NCI-H460 (cell line): ENCODE data around the gene RNF187. TPM values are rescaled to one million over a fixed set of nuclear protein-coding genes. Genes with fewer than 3 reads are reported as not detected.

ENCODE experiments used
- DNase-seq: peaks from one replicate; pipeline ENCODE4 v3.0.0-alpha.2; 2016; ENCODE audit warnings: low read depth; ENCODE audit errors: extremely low read depth
- total RNA-seq: library from RNA; depleted of rRNA; stranded (reverse); fragments of >200 nt; shearing (Covaris generic); gene quantifications from 2 replicates; pipeline ENCODE4 v1.2.3, GENCODE V29; 2014

Gene RNF187
- total RNA-seq, 1 experiment from 2014 or later, result 146 TPM

DNA sequence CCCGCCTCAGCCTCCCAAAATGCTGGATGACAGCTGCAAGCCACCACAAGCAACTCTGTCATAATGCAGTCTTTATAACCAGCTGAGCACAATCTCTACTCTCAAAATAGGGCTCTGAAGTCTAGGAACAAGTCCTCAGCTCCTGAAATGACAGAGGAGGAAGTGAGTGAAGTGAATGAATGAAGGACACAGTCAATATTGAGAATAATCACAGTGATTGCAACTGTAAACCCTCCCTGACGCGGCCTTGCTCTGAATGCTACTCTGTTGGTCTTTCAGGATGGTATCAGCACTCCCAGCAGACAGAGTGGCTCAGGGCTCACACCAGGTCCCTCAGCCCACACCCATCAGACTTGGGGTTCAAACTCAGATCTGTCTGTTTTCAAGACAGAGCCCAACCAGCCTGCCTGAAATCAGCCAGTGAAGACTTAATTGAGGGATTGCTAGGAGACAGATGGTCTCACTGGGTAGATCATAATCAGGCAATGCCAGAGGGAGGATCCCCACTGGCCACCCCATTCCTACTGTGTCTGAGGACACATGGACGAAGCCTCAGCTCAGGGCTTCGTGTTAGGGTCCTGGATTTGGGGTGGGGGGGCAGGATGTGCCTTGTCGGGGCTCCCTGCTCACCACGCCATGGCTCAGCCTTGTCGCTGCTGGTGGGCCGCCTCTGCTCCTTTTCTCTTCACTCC, 20.9 kb downstream of the RNF187 start:
- no peak for DNase-seq

DNA sequence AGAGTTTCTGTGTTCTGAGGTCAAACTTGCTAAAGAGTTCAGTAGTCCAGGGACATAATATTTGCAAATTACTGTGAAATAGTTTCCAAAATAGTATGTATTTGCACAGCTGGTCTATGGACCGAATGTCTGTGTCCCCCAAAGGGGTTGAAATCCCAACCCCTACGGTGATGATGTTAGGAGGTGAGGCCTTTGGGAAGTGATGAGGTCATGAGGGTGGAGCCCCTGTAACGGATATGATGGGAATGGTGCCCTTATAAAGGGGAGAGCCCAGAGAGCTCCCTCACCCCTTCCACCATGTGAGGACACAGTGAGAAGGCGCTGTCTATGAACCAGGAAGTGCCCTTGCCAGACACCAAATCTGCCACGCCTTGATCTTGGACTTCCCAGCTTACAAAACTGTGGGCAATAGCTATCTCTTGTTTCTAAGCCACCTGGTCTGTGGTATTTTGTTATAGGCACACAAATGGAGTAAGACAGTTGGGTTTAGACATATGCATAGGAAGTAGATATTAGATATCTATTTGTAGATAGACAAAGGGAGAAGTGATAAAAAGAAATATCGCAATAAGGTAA, 21.7 kb downstream of the RNF187 start:
- no peak for DNase-seq

DNA sequence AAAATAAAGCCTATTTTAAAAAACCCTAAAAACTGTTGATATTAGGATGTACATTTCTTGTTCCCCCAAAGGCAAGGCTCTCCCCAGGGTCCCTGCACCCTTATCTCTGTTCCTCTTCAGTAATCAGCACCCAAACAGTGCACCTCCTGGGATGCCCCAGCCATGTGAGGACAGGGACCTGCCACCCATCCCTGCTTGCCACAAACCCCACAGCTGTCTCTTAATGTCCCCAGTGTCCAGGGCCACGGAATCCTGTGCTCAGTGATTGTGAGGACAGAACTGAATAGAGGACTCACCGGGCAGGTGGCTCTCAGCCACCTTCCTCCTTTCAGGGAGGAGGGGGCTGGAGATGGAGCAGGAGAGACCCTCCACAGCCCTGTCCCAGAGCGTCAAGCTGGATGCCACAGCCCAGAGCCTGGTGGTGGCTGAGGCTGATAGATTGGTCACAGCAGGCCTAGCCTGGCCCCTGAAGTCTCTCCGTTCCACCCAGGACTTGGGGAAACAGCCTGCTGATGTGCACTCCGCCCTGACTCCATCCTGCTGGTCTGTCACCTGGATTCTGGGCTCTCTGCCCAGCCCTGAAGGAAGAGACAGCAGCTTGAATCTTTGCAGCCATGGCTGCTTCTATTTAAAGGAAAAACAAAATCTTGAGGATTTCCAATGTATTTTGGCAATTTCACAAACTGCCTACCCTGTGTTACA, 23.1 kb downstream of the RNF187 start:
- DNase-seq, result no peak

DNA sequence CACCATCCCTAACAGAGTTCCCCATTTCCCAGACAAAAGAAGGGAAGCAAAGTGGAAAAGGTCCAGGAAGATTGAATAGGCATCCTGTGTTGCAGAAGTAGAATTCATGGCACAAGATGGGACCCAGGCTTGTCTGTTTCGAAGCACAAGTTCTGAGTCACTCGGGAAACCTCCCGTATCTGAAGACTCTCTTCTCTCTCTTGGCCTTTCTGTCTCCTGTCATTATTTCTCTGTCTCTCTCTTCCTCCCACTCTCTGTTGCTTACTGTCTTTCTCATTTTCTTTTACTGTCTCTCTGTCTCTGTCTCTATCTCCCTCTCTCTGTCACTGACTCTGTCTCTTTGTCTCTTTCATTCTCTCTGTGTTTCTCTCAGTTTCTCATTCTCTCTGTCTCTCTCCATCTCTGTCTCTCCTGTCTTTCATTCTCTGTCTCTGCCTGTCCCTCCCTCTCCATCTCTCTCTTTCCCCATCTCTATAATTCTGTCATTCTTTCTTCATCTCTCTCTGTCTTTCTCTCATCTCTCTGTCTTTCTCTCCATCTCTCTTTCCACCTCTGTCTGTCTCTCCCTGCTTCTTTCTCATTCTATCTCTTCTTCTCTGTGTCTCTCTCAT, 23.7 kb downstream of the RNF187 start:
- DNase-seq, result no peak

DNA sequence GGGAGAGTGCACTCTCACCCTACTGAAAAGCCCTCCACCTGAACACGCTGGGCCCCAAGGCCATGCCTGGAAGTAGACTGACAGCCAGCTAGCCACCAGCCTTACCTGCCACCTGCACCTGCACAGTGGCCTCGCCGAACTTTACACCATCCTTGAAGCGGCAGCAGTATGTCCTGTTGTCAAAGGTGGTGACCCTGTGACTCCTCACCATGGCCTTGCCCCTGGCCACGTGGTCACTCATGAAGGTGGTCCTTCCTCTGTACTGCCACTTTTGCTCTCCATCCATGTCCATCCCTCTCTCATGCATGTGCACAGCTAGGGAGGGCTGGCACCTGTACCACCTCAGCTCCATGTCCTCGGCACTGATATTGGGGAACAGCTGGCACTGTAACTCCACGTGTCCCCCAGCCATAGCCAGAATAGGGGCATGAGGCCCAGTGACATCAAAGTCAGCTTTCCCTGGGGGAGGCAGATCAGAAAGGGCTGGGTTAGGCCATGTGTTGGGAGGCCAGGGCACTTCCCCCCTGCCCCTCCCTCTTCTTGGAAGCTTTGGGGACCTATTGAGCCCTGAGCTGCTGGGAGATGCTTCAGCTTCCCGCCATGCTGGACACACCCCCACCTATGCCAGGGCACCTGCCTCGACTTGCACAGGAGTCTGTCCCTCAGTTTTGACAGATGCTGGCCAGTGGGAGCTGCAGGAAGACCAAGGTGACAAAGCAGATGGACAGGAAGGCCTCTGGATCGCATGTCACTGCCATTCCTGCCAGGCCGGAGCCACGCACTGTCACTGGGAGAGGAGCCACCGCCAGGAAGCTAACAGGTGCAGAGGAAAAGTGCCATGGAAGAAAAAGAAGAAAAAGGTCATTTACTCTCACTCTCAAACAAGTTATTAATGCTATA, 24.6 kb downstream of the RNF187 start:
- DNase-seq, result no peak

DNA sequence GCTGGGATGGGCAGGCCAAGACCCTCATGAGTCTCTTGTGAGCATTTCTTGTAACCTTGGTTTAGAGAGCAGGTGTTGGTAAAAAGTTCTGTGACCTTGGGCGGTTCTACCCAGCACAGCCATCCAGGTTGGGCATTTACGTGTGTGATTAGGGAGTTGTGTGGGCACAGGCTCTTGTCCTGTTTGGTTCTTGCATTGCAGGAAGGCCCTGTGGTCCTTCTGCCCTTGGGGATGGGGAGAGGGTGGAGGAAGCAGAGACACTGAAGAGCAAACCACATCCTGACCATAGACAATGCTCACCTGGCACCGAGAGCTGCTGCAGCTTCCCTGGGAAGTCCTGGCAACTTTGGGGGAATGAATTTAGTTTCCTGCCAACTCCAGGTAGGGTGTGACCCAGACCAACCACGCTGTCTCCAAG, 25.6 kb downstream of the RNF187 start:
- no peak for DNase-seq

DNA sequence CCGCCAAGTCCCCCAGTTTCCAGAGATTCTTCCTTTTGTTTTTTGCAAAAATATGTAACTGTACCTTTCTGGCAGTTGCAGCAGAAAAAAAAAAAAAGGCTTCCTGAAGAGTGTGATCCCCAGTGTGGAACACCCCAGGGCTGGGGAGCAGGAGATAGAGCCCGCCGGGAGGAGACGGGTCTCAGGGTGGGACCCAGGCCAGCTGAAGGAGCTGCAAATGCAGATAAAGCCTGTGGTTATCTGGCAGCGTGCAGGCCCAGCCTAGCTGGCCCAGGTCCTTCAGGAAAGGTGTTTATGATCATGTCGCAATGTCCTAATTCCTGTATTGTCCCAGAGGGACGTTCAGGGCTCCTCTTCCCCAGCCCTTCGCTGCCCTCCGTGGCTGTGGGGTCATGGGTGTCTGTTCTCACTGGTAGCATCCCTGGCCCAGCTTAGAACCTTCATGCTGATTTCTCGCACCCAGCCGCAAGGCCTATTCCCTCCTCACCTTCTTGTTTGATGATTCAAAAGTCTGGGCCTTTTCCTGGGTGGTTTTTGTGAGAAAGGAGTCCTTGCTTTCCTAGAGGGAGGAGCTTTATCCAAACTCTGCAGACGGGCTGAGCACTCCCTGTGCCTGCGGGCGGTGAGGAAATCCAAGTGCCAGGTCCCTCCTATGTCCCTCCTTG, 26.2 kb downstream of the RNF187 start:
- no peak for DNase-seq

DNA sequence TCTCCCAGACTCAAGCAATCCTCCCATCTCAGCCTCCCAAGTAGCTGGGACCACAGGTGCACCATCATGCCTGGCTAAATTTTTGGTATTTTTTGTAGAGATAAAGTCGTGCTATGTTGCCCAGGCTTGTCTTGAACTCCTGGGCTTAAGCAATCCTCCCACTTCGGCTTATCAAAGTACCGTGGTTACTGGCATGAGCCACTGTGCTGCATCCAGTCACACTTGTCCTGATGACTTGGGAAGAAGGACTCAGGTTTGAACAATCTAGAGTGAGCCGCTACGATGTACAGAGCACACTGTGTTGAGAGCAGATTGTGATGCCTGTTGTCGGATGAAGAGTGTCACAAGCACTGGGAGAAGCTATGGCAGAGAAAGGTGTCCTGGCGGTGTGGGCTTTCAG, 27.2 kb downstream of the RNF187 start:
- DNase-seq, result no peak

DNA sequence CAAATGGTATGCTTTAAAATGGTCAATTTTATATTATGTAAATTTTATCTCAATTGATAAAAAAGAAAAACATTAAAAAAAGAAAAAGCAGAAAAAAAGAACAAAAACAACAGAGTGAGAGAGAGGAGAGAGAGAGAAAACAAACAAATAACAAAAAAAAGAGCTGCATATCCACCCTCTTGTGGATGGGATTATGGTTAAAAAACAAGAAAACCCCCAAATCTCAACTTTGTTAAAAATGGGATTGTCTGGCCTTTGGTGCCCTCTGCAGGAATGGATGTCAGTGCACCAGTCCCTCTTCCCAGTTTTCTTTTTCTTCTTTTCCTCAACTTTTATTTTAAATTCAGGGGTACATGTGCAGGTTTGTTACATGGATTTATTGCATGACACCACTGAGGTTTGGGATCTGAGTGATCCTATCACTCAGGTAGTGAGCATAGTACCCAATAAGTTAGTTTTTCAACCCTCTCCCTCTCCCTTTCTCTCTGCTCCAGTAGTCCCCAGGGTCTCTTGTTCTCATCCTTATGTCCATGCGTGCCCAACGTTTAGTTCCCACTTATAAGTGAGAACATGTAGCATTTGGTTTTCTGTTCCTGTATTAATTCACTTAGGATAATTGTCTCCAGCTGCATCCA, 28.1 kb downstream of the RNF187 start:
- DNase-seq, result peak; percentile 34

DNA sequence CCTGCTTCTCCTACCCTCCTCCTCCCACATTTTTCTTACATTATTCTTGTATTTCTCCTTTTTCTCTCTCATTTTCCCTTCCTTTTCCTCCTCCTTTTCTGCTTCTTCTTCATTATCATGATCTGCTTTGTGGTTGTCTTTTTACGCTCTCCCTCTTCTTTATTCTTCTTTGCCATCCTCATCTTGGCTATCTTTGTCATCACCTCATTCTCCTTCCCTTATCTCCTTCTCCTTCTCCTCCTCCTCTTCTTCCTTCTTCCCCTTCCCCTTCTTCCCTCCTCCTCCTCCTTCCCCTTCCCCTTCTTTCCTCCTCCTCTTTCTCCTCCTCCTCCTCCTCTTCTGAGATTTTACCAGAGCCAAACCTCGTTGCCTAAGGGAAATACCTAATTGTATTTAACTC, 30.5 kb downstream of the RNF187 start:
- no peak for DNase-seq

DNA sequence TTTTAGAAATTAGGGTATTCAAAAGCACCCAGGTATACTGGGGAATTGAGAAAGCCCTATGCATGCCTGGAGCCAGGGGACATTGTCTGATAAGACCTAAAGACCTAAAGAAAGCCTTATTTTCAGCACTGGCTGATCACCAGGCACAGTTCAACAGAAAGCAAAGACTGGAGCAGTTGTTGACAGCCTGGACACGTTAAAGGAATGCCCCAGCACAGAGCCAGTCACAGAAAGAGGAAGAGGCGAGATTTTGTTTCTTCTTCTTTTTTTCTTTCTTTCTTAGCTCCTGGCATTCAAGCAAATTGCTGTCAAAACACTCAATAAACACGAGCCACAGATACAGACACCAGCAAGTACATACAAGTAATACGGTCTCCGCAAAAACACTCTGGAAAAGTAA, 40.4 kb downstream of the RNF187 start:
- DNase-seq, result no peak

DNA sequence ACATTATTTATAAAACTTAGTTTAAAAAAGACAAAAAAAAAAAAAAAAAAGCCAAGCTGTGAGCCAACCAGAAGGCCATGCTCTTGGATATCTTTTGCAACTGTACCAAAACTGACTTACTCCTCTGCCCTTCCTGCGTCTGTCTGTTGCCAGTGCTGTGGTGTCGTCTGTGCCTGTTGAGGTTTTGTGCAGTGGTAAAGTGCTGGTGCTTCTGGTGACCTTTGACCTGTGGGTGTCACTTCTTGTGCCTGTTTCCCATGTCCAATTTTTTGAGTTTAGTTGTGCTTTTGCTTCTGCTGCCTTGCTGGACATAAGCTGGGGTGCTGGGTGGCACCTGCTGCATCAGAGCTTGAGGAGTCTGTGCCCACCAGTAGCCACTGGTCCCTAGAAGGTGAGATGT, 41.4 kb downstream of the RNF187 start:
- no peak for DNase-seq

DNA sequence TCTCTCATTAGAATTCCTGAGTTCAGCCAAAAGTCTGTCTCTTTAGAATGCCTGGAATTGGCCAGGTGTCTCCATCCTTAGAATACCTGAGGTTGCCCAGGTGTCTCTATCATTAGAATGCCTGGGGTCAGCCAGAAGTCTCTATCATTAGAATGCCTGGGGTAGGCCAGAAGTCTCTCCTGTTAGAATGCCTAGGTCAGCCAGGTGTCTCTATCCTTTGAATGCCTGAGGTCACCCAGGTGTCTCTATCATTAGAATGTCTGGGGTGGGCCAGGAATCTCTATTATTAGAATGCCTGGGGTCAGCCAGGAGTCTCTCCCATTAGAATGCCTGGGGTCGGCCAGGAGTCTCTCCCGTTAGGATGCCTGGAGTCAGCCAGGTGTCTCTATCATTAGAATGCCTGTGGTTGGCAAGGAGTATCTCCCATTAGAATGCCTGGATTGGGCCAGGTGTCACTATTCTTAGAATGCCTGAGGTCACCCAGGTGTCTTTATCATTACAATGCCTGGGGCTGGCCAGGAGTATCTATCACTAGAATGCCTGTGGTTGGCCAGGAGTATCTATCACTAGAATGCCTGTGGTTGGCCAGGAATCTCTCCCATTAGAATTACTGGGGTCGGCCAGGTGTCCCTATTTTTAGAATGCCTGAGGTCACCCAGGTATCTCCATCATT, 43.0 kb downstream of the RNF187 start:
- DNase-seq, result no peak

DNA sequence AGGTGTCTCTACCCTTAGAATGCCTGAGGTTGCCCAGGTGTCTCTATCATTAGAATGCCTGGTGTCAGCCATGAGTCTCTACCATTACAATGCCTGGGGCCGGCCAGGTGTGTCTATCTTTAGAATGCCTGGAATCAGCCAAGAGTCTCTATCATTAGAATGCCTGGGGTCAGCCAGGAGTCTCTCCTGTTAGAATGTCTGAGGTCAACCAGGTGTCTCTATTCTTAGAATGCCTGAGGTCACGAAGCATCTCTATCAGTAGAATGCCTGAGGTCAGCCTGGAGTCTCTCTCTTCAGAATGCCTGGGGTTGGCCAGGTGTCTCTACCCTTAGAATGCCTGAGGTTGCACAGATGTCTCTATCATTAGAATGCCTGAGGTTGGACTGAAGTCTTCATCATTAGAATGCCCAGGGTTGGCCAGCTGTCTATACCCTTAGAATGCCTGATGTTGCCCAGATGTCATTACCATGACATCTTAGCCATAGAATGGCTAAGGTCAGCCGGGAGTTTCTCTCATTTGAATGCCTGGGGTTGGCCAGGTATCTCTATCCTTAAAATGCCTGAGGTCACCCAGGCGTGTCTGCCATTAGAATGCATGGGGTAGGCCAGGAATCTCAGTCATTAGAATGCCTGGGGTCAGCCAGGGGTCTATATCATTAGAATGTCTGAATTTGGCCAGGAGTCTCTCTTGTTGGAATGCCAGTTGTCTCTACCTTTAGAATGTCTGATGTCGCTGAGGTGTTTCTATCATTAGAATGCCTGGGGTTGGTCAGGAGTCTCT, 44.0 kb downstream of the RNF187 start:
- DNase-seq, result no peak

DNA sequence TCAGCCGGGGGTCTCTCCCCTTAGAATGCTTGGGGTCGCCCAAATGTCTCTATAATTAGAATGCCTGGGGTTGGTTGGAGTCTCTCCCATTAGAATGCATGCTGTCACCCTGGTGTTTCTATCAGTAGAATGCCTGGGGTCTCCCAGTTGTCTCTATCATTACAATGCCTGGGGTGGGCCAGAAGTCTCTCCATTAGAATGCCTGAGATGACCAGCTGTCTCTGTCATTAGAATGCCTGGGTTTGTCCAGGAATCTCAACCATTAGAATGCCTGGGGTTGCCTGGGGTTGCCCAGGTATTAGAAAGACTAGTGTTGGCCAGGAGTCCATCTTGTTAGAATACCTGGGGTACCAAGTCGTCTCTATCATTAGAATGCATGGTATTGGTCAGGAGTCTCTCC, 51.6 kb downstream of the RNF187 start:
- DNase-seq, result no peak

DNA sequence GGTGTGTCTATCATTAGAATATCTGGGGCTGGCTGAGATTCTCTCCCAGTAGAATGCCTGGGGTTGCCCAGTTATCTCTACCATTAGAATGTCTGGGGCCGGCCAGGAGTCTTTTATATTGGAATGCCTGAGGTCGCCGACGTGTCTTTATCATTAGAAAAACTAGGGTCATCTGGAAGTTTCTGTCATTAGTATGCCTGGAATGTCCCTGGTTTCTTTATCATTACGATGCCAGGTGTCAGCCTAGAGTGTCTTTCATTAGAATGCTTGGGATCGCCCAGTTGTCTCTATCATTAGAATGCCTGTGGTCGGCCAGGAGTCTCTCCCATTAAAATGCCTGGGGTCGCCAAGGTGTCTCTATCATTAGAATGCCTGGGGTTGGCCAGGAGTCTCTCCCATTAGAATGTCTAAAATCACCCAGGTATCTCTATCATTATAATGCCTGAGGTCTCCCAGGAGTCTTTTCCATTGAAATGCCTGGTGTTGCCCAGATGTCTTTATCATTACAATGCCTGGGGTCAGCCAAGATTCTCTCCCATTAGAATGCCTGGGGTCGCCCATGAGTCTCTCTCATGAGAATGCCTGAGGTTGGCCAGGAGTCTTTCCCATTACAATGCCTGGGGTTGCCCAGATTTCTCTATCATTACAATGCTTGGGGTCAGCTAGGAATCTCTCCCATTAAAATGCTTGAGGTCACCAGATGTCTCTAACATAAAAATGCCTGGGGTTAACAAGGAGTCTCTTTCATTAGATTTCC, 53.2 kb downstream of the RNF187 start:
- no peak for DNase-seq

DNA sequence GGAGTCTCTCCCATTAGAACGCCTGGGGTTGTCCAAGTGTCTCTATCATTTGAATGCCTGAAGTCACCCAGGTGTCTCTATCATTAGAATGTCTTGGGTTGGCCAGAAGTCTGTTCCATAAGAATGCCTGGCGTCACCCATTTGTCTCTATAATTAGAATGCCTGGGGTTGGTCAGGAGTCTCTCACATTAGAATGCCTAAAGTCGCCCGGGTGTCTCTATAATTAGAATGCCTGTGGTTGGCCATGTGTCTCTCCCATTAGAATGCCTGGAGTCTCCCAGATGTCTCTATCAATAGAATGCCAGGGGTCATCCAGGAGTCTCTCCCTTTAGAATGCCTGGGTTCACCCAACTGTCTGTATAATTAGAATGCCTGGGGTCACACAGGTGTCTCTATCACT, 54.5 kb downstream of the RNF187 start:
- no peak for DNase-seq

DNA sequence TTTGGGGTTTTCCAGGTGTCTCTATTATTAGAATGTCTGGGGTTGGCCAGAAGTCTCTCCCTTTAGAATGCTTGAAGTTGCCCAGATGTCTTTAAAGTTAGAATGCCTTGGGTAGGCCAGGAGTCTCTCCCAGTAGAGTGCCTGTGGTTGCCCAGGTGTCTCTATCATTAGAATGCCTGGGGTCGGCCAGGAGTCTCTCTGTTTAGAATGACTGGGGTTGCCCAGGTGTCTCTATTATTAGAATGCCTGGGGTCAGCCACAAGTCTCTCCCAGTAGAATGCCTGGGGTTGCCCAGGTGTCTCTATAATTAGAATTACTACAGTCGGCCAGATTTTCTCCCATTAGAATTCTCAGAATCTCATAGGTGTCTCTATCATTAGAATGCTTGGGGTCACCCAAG, 55.2 kb downstream of the RNF187 start:
- no peak for DNase-seq
